ENCODE data around the gene PTPRQ. TPM values are rescaled to one million over a fixed set of nuclear protein-coding genes. Genes with fewer than 3 reads are reported as not detected.

PTPRQ gene
- total RNA-seq, 1 donor from 2014 or later = 0.07 TPM

GRCh38 chr12:80700327-80700726 is 256.3 kb downstream of the PTPRQ start:
- H3K4me3 Mint-ChIP-seq = no peak overlapping the region

GRCh38 chr12:80701388-80701787 is 257.4 kb downstream of the PTPRQ start:
- Histone ChIP-seq H3K9me3 (ENCODE audit: low read depth) (no peaks in the 10 kb centered on the region), H3F3A (ENCODE audit: low read depth) (peaks cover 5% of the 10 kb centered on the region), H3K9ac (no peak overlapping the region), H3K79me2 (ENCODE audit: low read depth) (no peaks in the 10 kb centered on the region), H2AFZ (replicated peaks) (no peak overlapping the region), H3K4me2 (no peak overlapping the region), H3K27me3 (peaks cover 20% of the 10 kb centered on the region), H3K27ac (no peak overlapping the region), H3K4me3 (no peak overlapping the region), H3K4me1 (peaks cover 9% of the 10 kb centered on the region), H4K20me1 (ENCODE audit: low read depth) (no peaks in the 10 kb centered on the region), H3K36me3 (no peaks in the 10 kb centered on the region)
- Mint-ChIP-seq H3K27me3 (ENCODE audit: insufficient read depth, low read depth) (no peaks in the 10 kb centered on the region), H3K4me1 (peaks cover 5% of the 10 kb centered on the region), H3K4me3 (no peak overlapping the region), H3K27ac (no peak overlapping the region), H3K36me3 (no peaks in the 10 kb centered on the region), H3K9me3 (no peaks in the 10 kb centered on the region)
- no peak for TF ChIP-seq CTCF (IDR thresholded peaks at IDR 0.05)
- TF ChIP-seq EZH2 (IDR thresholded peaks at IDR 0.05) = no peak
- no peak for TF ChIP-seq EZH2phosphoT487 (IDR thresholded peaks at IDR 0.05)
- no peak for DNase-seq (ENCODE audit: low spot score)

More at GRCh38 chr12:80700327-80700726, 256.3 kb downstream of the PTPRQ start:
- no peak overlapping the region for H3K27ac Mint-ChIP-seq
- Histone ChIP-seq H2AFZ (replicated peaks) (peak overlapping the region; percentile 9), H3K9me3 (ENCODE audit: low read depth) (no peaks in the 10 kb centered on the region), H3K27ac (no peak overlapping the region), H3K4me3 (no peak overlapping the region), H3F3A (ENCODE audit: low read depth) (peaks cover 5% of the 10 kb centered on the region), H3K4me2 (no peak overlapping the region), H3K9ac (no peak overlapping the region), H3K79me2 (ENCODE audit: low read depth) (no peaks in the 10 kb centered on the region), H3K36me3 (no peaks in the 10 kb centered on the region), H4K20me1 (ENCODE audit: low read depth) (no peaks in the 10 kb centered on the region), H3K27me3 (peaks cover 9% of the 10 kb centered on the region), H3K4me1 (peaks cover 9% of the 10 kb centered on the region)
- no peaks in the 10 kb centered on the region for H3K36me3 Mint-ChIP-seq
- no peaks in the 10 kb centered on the region for H3K27me3 Mint-ChIP-seq (ENCODE audit: insufficient read depth, low read depth)
- no peaks in the 10 kb centered on the region for H3K9me3 Mint-ChIP-seq
- H3K4me1 Mint-ChIP-seq = peaks cover 5% of the 10 kb centered on the region
- DNase-seq (ENCODE audit: low spot score) = no peak
- TF ChIP-seq EZH2phosphoT487 (IDR thresholded peaks at IDR 0.05) (no peak), CTCF (IDR thresholded peaks at IDR 0.05) (no peak), EZH2 (IDR thresholded peaks at IDR 0.05) (no peak)

GRCh38 chr12:80702889-80703805 is 259.1 kb downstream of the PTPRQ start:
- no peaks in the 10 kb centered on the region for H3K36me3 Mint-ChIP-seq
- H3K9me3 Mint-ChIP-seq = no peaks in the 10 kb centered on the region
- peaks cover 5% of the 10 kb centered on the region for H3K4me1 Mint-ChIP-seq
- Histone ChIP-seq H3K4me2 (peak overlapping the region; percentile 53), H3K9ac (no peak overlapping the region), H4K20me1 (ENCODE audit: low read depth) (no peaks in the 10 kb centered on the region), H2AFZ (replicated peaks) (peak overlapping the region; percentile 22), H3F3A (ENCODE audit: low read depth) (peaks cover 10% of the 10 kb centered on the region), H3K9me3 (ENCODE audit: low read depth) (no peaks in the 10 kb centered on the region), H3K36me3 (no peaks in the 10 kb centered on the region), H3K27ac (no peak overlapping the region), H3K27me3 (peaks cover 37% of the 10 kb centered on the region), H3K4me1 (peaks cover 9% of the 10 kb centered on the region), H3K4me3 (no peak overlapping the region), H3K79me2 (ENCODE audit: low read depth) (no peaks in the 10 kb centered on the region)
- no peak overlapping the region for H3K4me3 Mint-ChIP-seq
- TF ChIP-seq EZH2phosphoT487 (IDR thresholded peaks at IDR 0.05) (no peak), EZH2 (IDR thresholded peaks at IDR 0.05) (no peak), CTCF (IDR thresholded peaks at IDR 0.05) (no peak)
- H3K27me3 Mint-ChIP-seq (ENCODE audit: insufficient read depth, low read depth) = peaks cover 9% of the 10 kb centered on the region
- no peak for DNase-seq (ENCODE audit: low spot score)
- no peak overlapping the region for H3K27ac Mint-ChIP-seq

Measured in neural progenitor cell (in vitro differentiated cells).